GM23338 (cell line): ENCODE results near the gene SNRPB2. TPM values are rescaled to one million over a fixed set of nuclear protein-coding genes. Genes with fewer than 3 reads are reported as not detected.
A peak's percentile ranks its signal among the peaks of the same experiment; 100 is the strongest.

Experiments used
- ATAC-seq: fragments of 200-7000 bp; cut with Tn5 transposase; 3 replicates; pipeline ENCODE4 v1.9.1; 2020
- DNase-seq: peaks from one replicate; pipeline ENCODE4 v3.0.0-alpha.2; 2015; ENCODE audit warnings: low spot score
- H2AFZ ChIP-seq: fragments of 200-600 bp; sonication (generic); 2 replicates; pipeline ENCODE4 v1.8.0; 2016; ENCODE audit warnings: antibody characterized with exemption, mild to moderate bottlenecking, moderate library complexity
- H3F3A ChIP-seq: fragments of 200-600 bp; sonication (generic); replicated peaks from 2 replicates; pipeline ENCODE4 v1.8.0; 2017; ENCODE audit warnings: antibody characterized with exemption, mixed run types, low read depth
- H3K27ac ChIP-seq: fragments of 200-600 bp; sonication (generic); 2 replicates; pipeline ENCODE4 v1.6.1; 2016; ENCODE audit warnings: low read depth
- H3K27me3 ChIP-seq: fragments of 200-600 bp; sonication (generic); 2 replicates; pipeline ENCODE4 v1.8.0; 2016; ENCODE audit warnings: mild to moderate bottlenecking, mixed run types, moderate library complexity; ENCODE audit not compliant: insufficient read depth
- H3K36me3 ChIP-seq: fragments of 200-600 bp; sonication (generic); 2 replicates; pipeline ENCODE4 v1.8.0; 2016; ENCODE audit warnings: mild to moderate bottlenecking; ENCODE audit not compliant: insufficient read depth
- H3K4me1 ChIP-seq: fragments of 200-600 bp; sonication (generic); 2 replicates; pipeline ENCODE4 v1.8.0; 2016; ENCODE audit warnings: mild to moderate bottlenecking, moderate library complexity; ENCODE audit not compliant: insufficient read depth
- H3K4me2 ChIP-seq: fragments of 200-600 bp; sonication (generic); 2 replicates; pipeline ENCODE4 v1.7.1; 2017; ENCODE audit warnings: mixed run types
- H3K4me3 ChIP-seq: fragments of 200-600 bp; sonication (generic); 2 replicates; pipeline ENCODE4 v1.6.1; 2016; ENCODE audit warnings: mixed run types
- H3K79me2 ChIP-seq: fragments of 200-600 bp; sonication (generic); replicated peaks from 2 replicates; pipeline ENCODE4 v1.8.0; 2017; ENCODE audit warnings: mild to moderate bottlenecking; ENCODE audit not compliant: insufficient read depth
- H3K9me2 ChIP-seq: fragments of 200-600 bp; sonication (generic); 2 replicates; pipeline ENCODE4 v1.8.0; 2017; ENCODE audit not compliant: insufficient read depth
- H4K20me1 ChIP-seq: fragments of 200-600 bp; sonication (generic); replicated peaks from 2 replicates; pipeline ENCODE4 v1.8.0; 2017; ENCODE audit warnings: mild to moderate bottlenecking; ENCODE audit not compliant: insufficient read depth
- H3K27ac Mint-ChIP-seq: 2 replicates; pipeline ENCODE4 v1.8.0; 2020; ENCODE audit warnings: inconsistent platforms, mild to moderate bottlenecking, moderate library complexity, mixed read lengths
- H3K27me3 Mint-ChIP-seq: 3 replicates; pipeline ENCODE4 v1.8.0; 2022; ENCODE audit warnings: low read depth, mild to moderate bottlenecking, moderate library complexity, mixed read lengths, inconsistent platforms; ENCODE audit not compliant: insufficient read depth, poor library complexity
- H3K36me3 Mint-ChIP-seq: 3 replicates; pipeline ENCODE4 v1.8.0; 2021; ENCODE audit warnings: low read depth, mild to moderate bottlenecking, inconsistent platforms, moderate library complexity, mixed read lengths
- H3K4me1 Mint-ChIP-seq: 3 replicates; pipeline ENCODE4 v1.8.0; 2020; ENCODE audit warnings: mild to moderate bottlenecking, inconsistent platforms, mixed read lengths
- H3K4me3 Mint-ChIP-seq: 3 replicates; pipeline ENCODE4 v1.8.0; 2021; ENCODE audit warnings: moderate library complexity, mild to moderate bottlenecking, inconsistent platforms, mixed read lengths
- H3K9me3 Mint-ChIP-seq: 3 replicates; pipeline ENCODE4 v1.8.0; 2020; ENCODE audit warnings: moderate library complexity, mild to moderate bottlenecking, inconsistent platforms, mixed read lengths
- CREB1 ChIP-seq: fragments of 250-450 bp; sonication (Bioruptor Pico); IDR thresholded peaks from 2 replicates; pipeline ENCODE4 v1.5.0; 2020; ENCODE audit warnings: low read depth, mild to moderate bottlenecking, moderate library complexity
- EZH2 ChIP-seq: fragments of 200-600 bp; sonication (generic); IDR thresholded peaks from one replicate; pipeline ENCODE4 v1.8.0; 2017; ENCODE audit warnings: antibody characterized with exemption, mild to moderate bottlenecking, low read depth; ENCODE audit not compliant: unreplicated experiment
- EZH2phosphoT487 ChIP-seq: fragments of 200-600 bp; sonication (generic); IDR thresholded peaks from one replicate; pipeline ENCODE4 v1.8.1; 2018; ENCODE audit warnings: antibody characterized with exemption; ENCODE audit not compliant: unreplicated experiment
- JUNB ChIP-seq: IDR thresholded peaks from one replicate; pipeline ENCODE4 v1.6.1; 2016; ENCODE audit warnings: antibody characterized with exemption; ENCODE audit not compliant: unreplicated experiment
- NANOG ChIP-seq: IDR thresholded peaks from 2 replicates; pipeline ENCODE4 v1.6.1; 2016; ENCODE audit warnings: antibody characterized with exemption, borderline replicate concordance
- POLR2AphosphoS5 ChIP-seq: IDR thresholded peaks from 2 replicates; pipeline ENCODE4 v1.6.1; 2016; ENCODE audit warnings: antibody characterized with exemption, low read depth
- STAT1 ChIP-seq: IDR thresholded peaks from one replicate; pipeline ENCODE4 v1.6.1; 2016; ENCODE audit warnings: antibody characterized with exemption; ENCODE audit not compliant: unreplicated experiment
- ZNF114 ChIP-seq: fragments of 250-450 bp; sonication (Bioruptor Pico); IDR thresholded peaks from 2 replicates; pipeline ENCODE4 v1.5.0; 2020; ENCODE audit warnings: mild to moderate bottlenecking, moderate library complexity
- ZNF331 ChIP-seq: fragments of 250-450 bp; sonication (Bioruptor Pico); IDR thresholded peaks from 2 replicates; pipeline ENCODE4 v1.5.0; 2020; ENCODE audit warnings: low read depth, mild to moderate bottlenecking, moderate library complexity
- polyA plus RNA-seq: library from polyadenylated mRNA; unstranded; fragments of >200 nt; fragmentation: Nextera tagmentation; extraction: Ambion mirVana; gene quantifications from 2 replicates; pipeline ENCODE4 v1.2.1, GENCODE V29; 2016
- total RNA-seq: library from RNA; depleted of rRNA; stranded (reverse); fragments of >200 nt; shearing (Covaris generic); gene quantifications from 2 replicates; pipeline ENCODE4 v1.2.3, GENCODE V29; 2014
- TF ChIP-seq, protein P1 (sequence below): IDR thresholded peaks from one replicate; pipeline ENCODE4 v1.6.1; 2018; ENCODE audit warnings: antibody characterized with exemption; ENCODE audit not compliant: unreplicated experiment
- TF ChIP-seq, protein P2 (sequence below), 2 experiments: fragments of 200-600 bp in 1 of 2; sonication (generic) in 1 of 2; conservative IDR thresholded peaks; 2 replicates each; pipeline versions ENCODE4 v1.5.1 to v1.6.1; 2016 to 2017; ENCODE audit warnings: antibody characterized with exemption in 2 of 2, low read depth in 2 of 2, mild to moderate bottlenecking in 2 of 2, moderate library complexity in 1 of 2
- TF ChIP-seq, protein P3 (sequence below): IDR thresholded peaks from 2 replicates; pipeline ENCODE4 v1.6.1; 2016; ENCODE audit warnings: antibody characterized with exemption
- TF ChIP-seq, protein P4 (sequence below): fragments of 250-450 bp; sonication (Bioruptor Pico); IDR thresholded peaks from 2 replicates; pipeline ENCODE4 v1.5.0; 2020; ENCODE audit warnings: mild to moderate bottlenecking, moderate library complexity

Gene SNRPB2
- total and polyA plus RNA-seq, 2 experiments from 2014 or later, result 94.9 to 377 TPM

DNA sequence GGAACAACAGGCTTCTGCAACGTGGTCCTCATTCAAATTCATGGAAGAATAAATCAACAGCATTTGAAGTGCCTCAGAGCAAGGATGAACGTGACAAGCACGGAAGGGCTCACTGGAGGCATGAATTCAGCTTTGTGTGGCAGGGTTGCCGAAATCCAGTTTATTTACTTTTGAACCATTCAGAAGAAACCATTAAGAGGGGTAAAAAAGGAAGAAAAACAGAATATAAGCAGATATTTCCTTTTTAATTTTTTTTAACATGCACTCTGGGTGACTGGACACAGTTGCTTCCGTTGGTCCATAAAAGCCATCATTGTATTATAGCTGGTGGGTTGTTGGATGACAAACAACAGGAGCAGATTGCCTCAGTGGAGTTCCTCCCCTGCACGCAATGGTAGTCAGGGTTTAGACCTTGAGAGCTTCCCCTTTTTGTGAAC is 17.3 kb upstream of the SNRPB2 start:
- Histone ChIP-seq H4K20me1 (no peaks in the 10 kb centered on the region), H3K27me3 (no peaks in the 10 kb centered on the region), H3K4me2 (no peak overlapping the region), H3F3A (no peaks in the 10 kb centered on the region), H3K79me2 (no peaks in the 10 kb centered on the region), H3K36me3 (no peaks in the 10 kb centered on the region), H2AFZ (peak overlapping the region; percentile 33), H3K27ac (no peak overlapping the region), H3K4me1 (peaks cover 10% of the 10 kb centered on the region), H3K9me2 (no peaks in the 10 kb centered on the region), H3K4me3 (no peak overlapping the region)
- DNase-seq, result no peak
- no peaks in the 10 kb centered on the region for H3K27me3 Mint-ChIP-seq
- H3K4me3 Mint-ChIP-seq, result no peak overlapping the region
- no peaks in the 10 kb centered on the region; the same call in 2 of the 3 replicates for H3K36me3 Mint-ChIP-seq
- TF ChIP-seq EZH2 (no peak), ZNF331 (CRISPR knock-in tag) (no peak), CREB1 (no peak), EZH2phosphoT487 (no peak), POLR2AphosphoS5 (no peak), JUNB (no peak), ZNF114 (CRISPR knock-in tag) (no peak), STAT1 (no peak), NANOG (no peak)
- TF ChIP-seq, protein P1, sequence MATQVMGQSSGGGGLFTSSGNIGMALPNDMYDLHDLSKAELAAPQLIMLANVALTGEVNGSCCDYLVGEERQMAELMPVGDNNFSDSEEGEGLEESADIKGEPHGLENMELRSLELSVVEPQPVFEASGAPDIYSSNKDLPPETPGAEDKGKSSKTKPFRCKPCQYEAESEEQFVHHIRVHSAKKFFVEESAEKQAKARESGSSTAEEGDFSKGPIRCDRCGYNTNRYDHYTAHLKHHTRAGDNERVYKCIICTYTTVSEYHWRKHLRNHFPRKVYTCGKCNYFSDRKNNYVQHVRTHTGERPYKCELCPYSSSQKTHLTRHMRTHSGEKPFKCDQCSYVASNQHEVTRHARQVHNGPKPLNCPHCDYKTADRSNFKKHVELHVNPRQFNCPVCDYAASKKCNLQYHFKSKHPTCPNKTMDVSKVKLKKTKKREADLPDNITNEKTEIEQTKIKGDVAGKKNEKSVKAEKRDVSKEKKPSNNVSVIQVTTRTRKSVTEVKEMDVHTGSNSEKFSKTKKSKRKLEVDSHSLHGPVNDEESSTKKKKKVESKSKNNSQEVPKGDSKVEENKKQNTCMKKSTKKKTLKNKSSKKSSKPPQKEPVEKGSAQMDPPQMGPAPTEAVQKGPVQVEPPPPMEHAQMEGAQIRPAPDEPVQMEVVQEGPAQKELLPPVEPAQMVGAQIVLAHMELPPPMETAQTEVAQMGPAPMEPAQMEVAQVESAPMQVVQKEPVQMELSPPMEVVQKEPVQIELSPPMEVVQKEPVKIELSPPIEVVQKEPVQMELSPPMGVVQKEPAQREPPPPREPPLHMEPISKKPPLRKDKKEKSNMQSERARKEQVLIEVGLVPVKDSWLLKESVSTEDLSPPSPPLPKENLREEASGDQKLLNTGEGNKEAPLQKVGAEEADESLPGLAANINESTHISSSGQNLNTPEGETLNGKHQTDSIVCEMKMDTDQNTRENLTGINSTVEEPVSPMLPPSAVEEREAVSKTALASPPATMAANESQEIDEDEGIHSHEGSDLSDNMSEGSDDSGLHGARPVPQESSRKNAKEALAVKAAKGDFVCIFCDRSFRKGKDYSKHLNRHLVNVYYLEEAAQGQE, result no peak
- TF ChIP-seq, protein P2, sequence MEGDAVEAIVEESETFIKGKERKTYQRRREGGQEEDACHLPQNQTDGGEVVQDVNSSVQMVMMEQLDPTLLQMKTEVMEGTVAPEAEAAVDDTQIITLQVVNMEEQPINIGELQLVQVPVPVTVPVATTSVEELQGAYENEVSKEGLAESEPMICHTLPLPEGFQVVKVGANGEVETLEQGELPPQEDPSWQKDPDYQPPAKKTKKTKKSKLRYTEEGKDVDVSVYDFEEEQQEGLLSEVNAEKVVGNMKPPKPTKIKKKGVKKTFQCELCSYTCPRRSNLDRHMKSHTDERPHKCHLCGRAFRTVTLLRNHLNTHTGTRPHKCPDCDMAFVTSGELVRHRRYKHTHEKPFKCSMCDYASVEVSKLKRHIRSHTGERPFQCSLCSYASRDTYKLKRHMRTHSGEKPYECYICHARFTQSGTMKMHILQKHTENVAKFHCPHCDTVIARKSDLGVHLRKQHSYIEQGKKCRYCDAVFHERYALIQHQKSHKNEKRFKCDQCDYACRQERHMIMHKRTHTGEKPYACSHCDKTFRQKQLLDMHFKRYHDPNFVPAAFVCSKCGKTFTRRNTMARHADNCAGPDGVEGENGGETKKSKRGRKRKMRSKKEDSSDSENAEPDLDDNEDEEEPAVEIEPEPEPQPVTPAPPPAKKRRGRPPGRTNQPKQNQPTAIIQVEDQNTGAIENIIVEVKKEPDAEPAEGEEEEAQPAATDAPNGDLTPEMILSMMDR (conservative IDR thresholded peaks at IDR 0.05; ENCODE audit: low read depth in 2 of 2), result no peak
- TF ChIP-seq, protein P3, sequence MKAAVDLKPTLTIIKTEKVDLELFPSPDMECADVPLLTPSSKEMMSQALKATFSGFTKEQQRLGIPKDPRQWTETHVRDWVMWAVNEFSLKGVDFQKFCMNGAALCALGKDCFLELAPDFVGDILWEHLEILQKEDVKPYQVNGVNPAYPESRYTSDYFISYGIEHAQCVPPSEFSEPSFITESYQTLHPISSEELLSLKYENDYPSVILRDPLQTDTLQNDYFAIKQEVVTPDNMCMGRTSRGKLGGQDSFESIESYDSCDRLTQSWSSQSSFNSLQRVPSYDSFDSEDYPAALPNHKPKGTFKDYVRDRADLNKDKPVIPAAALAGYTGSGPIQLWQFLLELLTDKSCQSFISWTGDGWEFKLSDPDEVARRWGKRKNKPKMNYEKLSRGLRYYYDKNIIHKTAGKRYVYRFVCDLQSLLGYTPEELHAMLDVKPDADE, result no peak
- TF ChIP-seq, protein P4, sequence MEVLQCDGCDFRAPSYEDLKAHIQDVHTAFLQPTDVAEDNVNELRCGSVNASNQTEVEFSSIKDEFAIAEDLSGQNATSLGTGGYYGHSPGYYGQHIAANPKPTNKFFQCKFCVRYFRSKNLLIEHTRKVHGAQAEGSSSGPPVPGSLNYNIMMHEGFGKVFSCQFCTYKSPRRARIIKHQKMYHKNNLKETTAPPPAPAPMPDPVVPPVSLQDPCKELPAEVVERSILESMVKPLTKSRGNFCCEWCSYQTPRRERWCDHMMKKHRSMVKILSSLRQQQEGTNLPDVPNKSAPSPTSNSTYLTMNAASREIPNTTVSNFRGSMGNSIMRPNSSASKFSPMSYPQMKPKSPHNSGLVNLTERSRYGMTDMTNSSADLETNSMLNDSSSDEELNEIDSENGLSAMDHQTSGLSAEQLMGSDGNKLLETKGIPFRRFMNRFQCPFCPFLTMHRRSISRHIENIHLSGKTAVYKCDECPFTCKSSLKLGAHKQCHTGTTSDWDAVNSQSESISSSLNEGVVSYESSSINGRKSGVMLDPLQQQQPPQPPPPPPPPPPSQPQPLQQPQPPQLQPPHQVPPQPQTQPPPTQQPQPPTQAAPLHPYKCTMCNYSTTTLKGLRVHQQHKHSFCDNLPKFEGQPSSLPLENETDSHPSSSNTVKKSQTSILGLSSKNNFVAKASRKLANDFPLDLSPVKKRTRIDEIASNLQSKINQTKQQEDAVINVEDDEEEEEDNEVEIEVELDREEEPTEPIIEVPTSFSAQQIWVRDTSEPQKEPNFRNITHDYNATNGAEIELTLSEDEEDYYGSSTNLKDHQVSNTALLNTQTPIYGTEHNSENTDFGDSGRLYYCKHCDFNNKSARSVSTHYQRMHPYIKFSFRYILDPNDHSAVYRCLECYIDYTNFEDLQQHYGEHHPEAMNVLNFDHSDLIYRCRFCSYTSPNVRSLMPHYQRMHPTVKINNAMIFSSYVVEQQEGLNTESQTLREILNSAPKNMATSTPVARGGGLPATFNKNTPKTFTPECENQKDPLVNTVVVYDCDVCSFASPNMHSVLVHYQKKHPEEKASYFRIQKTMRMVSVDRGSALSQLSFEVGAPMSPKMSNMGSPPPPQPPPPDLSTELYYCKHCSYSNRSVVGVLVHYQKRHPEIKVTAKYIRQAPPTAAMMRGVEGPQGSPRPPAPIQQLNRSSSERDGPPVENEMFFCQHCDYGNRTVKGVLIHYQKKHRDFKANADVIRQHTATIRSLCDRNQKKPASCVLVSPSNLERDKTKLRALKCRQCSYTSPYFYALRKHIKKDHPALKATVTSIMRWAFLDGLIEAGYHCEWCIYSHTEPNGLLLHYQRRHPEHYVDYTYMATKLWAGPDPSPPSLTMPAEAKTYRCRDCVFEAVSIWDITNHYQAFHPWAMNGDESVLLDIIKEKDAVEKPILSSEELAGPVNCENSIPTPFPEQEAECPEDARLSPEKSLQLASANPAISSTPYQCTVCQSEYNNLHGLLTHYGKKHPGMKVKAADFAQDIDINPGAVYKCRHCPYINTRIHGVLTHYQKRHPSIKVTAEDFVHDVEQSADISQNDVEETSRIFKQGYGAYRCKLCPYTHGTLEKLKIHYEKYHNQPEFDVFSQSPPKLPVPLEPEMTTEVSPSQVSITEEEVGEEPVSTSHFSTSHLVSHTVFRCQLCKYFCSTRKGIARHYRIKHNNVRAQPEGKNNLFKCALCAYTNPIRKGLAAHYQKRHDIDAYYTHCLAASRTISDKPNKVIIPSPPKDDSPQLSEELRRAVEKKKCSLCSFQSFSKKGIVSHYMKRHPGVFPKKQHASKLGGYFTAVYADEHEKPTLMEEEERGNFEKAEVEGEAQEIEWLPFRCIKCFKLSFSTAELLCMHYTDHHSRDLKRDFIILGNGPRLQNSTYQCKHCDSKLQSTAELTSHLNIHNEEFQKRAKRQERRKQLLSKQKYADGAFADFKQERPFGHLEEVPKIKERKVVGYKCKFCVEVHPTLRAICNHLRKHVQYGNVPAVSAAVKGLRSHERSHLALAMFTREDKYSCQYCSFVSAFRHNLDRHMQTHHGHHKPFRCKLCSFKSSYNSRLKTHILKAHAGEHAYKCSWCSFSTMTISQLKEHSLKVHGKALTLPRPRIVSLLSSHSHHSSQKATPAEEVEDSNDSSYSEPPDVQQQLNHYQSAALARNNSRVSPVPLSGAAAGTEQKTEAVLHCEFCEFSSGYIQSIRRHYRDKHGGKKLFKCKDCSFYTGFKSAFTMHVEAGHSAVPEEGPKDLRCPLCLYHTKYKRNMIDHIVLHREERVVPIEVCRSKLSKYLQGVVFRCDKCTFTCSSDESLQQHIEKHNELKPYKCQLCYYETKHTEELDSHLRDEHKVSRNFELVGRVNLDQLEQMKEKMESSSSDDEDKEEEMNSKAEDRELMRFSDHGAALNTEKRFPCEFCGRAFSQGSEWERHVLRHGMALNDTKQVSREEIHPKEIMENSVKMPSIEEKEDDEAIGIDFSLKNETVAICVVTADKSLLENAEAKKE (CRISPR knock-in tag), result no peak
- peaks cover 23% of the 10 kb centered on the region for H3K4me1 Mint-ChIP-seq
- H3K9me3 Mint-ChIP-seq, result peaks cover 8% of the 10 kb centered on the region; the same call in 2 of the 3 replicates
- ATAC-seq, result no peak
- no peak overlapping the region for H3K27ac Mint-ChIP-seq
